Erythroblast (primary cell): ENCODE results near the gene PLXNA1.

Experiments
- GATA1 ChIP-seq: IDR thresholded peaks from 2 replicates; pipeline ENCODE4 v1.6.1; 2011; ENCODE audit warnings: low read depth, mild to moderate bottlenecking, control low read depth, low read length, moderate library complexity
- POLR2A ChIP-seq: IDR thresholded peaks from 2 replicates; pipeline ENCODE4 v1.6.1; 2011; ENCODE audit warnings: mild to moderate bottlenecking, low read length

- no peak for TF ChIP-seq POLR2A
- no peak for TF ChIP-seq GATA1
Measured at GRCh38 chr3:126999383-126999782, 16.5 kb downstream of the PLXNA1 start.
